Glomerular visceral epithelial cell (primary cell): ENCODE results near the gene CEBPA.
"Not testable (repeated sequence)": the region's sequence is repeated elsewhere in the genome, so short reads cannot be mapped to it uniquely, and the experiment has no call there.

Experiments used
- DNase-seq: peaks from one replicate; pipeline ENCODE4 v3.0.0-alpha.2; 2016; ENCODE audit errors: extremely low spot score

CEBPA gene

DNA sequence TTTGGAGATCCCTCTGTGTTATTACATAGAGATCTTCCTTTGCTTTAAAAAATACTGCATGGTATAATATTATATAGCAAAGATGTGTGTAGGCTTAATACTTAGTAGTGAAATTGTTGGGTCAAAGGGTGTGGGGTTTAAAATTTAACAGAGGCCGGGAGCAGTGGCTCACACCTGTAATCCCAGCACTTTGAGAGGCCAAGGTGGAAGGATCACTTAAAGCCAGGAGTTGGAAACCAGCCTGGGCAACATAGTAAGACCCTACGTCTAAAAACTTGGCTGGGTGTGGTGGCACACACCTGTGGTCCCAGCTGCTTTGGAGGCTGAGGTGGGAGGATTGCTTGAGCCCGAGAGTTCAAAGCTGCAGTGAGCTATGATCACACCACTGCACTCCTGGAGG lies 22.3 kb upstream of the CEBPA start:
- no peak for DNase-seq

DNA sequence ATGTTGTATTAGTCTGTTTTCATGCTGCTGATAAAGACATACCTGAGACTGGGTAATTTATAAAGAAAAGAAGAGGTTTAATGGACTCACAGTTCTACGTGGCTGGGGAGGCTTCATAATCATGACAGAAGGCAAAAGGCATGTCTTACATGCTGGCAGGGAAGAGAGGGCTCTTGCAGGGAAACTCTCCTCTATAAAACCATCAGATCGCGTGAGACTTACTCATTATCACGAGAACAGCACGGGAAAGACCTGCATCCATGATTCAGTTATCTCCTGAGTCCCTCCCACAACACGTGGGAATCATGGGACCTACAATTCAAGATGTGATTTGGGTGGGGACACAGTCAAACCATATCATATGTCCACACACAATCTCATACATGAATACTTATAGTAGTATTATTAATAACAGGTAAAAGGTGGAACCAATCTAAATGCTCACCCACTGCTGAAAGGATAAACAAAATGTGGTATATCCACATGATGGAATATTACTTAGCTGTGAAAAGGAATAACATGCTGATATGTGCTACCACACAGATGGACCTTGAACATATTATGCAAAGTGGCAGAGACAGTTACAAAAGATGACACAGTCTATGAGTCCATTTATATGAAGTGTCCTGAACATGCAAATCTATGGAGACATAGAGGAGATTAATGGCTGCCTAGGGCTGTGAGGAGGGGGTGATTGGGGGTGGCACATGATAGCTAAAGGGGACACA lies 20.9 kb upstream of the CEBPA start:
- DNase-seq, result no peak

DNA sequence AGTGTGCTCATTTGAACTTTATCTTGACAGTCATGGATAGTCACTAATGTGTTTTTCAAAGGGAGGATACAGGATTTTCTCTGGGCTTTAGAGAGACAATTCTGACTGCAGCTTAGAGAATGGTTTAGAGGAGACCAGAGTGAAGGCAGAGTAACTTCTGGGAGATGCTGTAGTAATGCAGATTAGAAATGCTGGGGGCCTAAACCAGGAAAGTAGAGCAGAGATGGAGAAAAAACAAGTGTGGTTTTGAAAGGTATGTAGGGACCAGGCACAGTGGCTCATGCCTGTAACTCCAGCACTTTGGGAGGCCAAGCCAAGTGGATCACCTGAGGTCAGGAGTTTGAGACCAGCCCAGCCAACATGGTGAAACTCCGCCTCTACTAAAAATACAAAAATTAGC lies 18.3 kb upstream of the CEBPA start:
- DNase-seq, result no peak

DNA sequence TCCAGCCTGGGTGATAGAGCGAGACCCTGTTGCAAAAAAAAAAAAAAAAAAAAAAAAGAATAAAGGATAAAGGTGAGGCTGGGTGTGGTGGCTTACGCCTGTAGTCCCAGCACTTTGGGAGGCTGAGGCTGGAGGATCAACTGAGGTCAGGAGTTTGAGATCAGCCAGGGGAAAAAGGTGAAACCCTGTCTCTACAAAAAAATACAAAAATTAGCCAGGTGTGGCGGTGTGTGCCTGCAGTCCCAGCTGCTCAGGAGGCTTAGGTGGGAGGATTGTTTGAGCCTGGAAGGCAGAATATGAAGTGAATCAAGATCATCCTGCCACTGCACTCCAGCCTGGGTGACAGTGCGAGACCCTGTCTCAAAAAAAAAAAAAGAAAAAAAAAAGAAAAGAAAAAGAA lies 15.7 kb upstream of the CEBPA start:
- not testable (repeated sequence) for DNase-seq

GRCh38 chr19:33317517-33317916 lies 15.2 kb upstream of the CEBPA start:
- DNase-seq, result no peak

- DNase-seq, result no peak
Observed at GRCh38 chr19:33316541-33317264, 14.4 kb upstream of the CEBPA start.

DNA sequence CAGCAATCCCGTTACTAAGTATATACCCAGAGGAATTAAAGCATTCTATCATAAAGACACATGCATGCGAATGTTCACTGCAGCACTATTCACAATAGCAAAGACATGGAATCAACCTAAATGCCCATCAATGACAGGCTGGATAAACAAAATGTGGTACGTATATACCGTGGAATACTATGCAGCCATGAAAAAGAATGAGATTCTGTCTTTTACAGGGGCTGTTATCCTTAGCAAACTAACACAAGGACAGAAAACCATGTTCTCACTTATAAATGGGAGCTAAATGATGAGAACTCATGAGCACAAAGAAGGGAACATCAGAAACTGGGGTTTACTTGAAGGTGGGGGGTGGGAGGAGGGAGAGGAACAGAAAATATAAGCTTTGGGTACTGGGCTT lies 10.5 kb upstream of the CEBPA start:
- not testable (repeated sequence) for DNase-seq

GRCh38 chr19:33312065-33312464 lies 9.7 kb upstream of the CEBPA start:
- DNase-seq, result no peak

DNA sequence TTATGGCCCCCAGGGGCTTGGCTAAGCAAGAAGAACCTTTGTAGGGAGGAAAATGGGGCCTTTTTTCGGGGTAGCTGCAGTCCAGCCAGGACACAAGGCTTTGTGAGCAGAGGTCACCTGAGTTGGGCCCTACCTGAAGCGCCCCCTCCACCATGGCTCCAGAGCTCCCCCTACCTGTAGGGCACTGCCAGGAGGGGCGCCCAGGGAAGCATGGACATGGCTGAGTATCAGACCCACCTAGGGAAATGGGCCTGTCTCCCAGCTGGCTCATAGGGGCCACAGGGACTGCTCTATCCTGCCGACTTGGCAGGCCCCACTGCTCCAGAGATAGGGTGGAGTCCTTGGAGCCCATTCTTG lies 9.0 kb upstream of the CEBPA start:
- no peak for DNase-seq

DNA sequence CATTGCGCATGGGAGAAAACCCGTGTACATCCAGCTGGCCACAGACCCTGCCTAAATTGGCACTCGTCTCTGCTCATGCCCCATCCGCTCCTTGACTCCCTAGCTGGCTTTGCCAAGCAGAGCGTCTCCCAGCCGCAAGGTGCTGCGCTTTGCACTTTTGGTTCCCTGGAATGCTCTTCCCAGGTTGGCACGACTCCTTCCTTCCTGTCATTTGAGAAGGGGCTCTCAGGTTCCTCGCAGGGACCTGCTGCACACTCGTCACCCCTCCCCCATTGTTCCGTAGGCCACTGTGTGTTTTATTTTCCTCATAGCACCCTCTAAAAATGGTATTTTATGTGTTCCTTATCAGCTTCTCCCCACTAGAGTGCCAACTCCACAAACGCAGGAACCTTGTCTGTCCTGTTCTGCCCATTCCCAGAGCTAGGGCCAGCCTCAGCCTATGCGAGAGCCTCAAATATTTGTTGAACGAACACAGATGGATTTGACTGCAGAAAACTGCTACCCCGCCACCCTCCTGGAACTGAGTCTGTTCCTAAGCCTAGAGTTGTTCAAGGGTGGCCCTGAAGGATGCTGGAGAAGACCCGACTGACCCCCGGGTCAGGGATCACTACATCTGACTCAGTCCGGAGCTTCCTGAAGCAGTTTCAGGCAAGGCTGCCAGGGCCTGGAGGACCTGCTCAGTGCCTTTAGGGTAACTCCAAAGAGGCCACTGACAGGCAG lies 8.4 kb upstream of the CEBPA start:
- DNase-seq, result no peak

GRCh38 chr19:33309826-33310225 lies 7.5 kb upstream of the CEBPA start:
- no peak for DNase-seq

- DNase-seq, result no peak
Observed at GRCh38 chr19:33306853-33307792, 4.8 kb upstream of the CEBPA start.

- DNase-seq, result no peak
Observed at GRCh38 chr19:33306191-33306590, 3.9 kb upstream of the CEBPA start.

DNA sequence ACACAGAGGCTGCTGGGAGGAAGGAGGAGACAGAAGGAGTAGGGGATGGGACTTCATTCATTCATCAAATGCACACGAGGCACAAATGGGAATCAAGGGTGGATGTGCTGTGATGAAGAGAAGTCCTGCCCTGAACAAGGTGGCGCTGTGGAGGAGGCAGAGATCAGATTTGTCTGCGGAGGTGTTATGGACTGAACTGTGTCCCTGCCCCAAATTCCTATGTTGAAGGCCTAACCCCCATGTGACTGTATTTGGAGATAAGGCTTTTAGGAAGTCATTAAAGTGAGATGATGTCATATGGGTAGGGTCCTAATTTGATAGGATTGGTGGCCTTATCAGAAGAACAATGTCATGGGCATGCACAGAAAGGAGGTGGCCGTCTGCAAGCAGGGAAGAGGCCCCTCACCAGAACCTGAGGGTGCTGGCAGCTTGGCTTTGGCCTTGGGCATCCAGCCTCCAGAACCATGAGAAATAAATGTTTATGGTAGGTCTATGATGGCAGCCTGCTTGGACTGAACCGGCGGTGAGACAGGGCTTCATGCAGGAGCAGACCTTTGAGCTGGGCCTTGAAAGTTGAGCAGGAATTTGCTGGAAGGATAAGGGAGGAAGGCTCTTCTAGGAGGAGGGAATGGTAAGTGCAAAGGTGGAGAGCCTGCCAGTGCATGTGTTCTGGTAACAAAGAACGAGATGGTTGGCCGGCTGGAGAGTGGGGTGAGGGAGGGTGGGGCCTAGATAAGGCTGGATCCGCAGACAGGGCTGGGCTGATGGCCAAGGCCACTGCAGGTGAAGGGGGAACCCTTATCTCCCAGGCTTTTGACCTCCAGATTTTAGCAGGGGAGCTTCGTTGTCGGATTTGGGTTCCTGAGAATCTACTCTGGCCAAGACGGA lies 2.7 kb upstream of the CEBPA start:
- DNase-seq, result no peak

- DNase-seq, result no peak
Observed at GRCh38 chr19:33304371-33304759, 2.0 kb upstream of the CEBPA start.

GRCh38 chr19:33303791-33304345 lies 1.5 kb upstream of the CEBPA start:
- DNase-seq, result no peak

DNA sequence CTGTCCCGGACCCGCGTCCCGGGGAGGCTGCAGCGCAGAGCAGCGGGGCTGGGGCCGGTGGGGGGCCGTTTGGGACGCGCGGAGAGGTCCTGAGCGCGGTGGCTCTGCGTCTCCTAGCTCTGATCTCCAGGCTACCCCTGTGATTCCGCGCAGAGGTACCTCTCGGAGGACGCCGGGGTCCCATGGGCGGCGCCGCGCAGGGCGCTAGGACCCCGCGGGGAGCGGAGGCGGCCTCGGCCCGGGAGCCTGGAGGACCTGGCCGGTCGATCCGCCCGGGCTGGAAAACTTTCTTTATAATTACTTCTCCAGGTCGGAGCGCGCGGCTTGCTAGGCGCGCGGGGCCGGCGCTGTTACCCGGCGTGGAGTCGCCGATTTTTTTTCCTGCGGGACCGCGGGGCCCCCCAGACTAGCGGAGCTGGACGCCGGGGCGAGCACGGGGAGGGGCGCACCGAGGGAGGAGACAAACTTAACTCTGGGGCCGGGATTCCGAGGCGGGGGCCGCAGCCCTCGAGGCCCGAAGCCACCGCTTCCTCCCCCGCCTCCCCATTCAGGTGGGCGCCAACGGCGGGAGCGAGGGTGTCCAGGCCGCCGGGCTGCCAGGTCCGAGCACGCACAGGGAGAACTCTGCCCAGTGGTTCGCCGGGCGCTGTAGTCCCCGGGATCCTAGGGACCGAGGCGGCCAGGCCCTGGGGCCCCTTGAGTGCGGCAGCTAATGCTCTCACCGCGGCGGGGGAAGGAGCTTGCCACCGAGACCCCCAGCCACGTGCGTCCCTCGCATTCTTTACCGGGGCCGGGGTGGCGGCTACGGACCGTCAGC lies 848 bp upstream of the CEBPA start:
- DNase-seq, result peak; percentile 30

DNA sequence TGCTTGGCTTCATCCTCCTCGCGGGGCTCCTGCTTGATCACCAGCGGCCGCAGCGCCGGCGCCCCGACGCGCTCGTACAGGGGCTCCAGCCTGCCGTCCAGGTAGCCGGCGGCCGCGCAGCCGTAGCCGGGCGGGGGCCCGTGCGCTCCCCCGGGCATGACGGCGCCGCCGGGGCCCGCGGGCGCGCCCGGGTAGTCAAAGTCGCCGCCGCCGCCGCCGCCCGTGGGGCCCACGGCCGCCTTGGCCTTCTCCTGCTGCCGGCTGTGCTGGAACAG lies 497 bp downstream of the CEBPA start:
- DNase-seq, result no peak

- DNase-seq, result no peak
Observed at GRCh38 chr19:33301144-33301899, 1.0 kb downstream of the CEBPA start.

DNA sequence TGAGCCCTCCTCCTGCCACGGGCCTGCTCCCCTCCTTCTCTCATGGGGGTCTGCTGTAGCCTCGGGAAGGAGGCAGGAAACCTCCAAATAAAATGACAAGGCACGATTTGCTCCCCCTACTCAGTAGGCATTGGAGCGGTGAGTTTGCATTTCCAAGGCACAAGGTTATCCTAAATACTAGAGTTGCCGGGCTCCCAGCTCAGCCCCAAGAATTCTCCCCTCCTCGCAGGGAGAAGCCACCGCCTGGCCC lies 1.5 kb downstream of the CEBPA start:
- DNase-seq, result no peak
